Inflammatory macrophage (primary cell): Measurements from ENCODE around the gene BCAS3.
"Not testable (repeated sequence)": the region's sequence is repeated elsewhere in the genome, so short reads cannot be mapped to it uniquely, and the experiment has no call there.

Source experiments
- DNase-seq, 2 donors: peaks; one replicate each; pipeline ENCODE4 v3.0.0-alpha.2; 2020 to 2022

The BCAS3 gene

DNA sequence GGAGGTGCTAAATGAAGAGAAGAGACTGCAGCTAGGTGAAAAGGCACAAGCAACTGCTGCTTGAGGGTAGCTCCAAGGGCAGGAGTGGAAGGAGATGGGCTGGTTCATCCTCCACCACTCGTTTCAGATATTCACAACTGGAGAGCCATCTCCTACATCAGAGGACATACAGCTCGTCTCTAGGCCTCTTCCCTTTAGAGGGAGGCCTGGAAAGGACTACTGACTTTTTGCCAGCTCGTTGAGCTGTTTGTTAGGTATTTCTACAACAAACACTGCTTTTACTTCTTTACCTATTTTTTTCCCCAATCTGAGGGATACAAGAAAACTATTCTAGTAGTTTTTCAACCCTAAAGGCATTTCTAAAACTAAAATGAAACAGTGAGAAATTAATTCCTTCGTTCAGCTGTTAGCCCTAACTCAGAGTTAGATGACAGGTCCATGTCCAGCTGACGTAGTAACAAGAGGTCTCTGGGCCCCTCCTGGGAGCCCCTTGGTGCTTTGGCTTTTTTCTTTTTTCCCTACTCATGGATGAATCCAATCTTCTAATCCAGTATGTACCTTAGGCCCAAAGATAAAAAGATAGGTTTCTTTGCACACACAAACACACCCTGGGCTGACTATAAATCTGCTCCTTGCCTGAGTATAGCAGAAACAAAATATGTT, 674.2 kb downstream of the BCAS3 start:
- DNase-seq = no peak

DNA sequence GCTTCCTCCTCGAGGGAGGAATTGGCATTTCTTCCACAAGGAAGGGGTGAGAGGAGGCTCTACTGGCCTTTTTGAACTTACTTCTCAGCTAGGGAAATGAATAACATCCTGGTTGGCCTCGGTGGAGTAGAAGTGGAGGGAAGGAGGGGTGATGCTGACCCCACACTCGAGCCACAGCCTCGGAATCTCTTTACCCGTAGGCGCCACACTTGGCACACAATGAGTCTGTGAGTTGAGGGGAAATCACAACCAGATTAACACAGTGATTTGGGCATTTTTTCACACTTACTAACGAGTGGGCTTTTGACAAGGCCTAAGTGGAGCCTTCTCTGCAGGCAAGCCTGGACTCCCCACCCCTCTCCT, 674.7 kb downstream of the BCAS3 start:
- no peak for DNase-seq

DNA sequence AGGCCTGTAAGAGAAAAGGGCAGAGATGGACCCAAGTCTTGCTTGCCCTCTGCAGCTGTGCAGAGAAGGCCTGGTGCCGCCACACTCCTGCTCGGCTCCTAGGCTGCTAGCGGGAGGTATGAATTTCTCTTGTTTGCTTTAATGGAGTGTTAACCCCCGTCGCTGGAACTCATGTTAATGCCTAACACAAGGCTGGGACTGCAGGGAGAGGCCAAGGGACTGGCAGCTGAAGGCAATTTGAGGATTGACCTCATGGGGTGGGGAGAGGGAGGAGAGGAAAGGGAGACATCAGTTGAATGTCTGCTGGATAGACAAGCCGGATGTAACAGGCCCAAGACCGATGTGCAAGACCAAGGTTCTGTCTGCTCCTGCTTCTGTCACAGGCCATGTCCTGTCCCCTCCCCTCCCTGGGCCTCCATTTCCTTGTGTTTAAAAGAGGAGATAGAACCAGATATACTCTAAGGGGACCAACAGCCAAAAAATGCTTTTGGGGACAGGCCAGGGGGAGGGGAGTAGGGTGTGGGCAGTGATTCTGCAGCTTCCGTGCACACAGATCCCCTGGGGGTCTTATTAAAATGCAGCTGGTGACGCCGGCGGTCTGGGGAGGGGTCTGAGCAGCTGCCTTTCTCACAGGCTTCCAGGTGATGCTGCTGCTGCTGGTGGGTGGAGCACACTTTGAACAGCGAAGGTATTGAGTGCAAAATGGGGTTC, 675.3 kb downstream of the BCAS3 start:
- DNase-seq = no peak

DNA sequence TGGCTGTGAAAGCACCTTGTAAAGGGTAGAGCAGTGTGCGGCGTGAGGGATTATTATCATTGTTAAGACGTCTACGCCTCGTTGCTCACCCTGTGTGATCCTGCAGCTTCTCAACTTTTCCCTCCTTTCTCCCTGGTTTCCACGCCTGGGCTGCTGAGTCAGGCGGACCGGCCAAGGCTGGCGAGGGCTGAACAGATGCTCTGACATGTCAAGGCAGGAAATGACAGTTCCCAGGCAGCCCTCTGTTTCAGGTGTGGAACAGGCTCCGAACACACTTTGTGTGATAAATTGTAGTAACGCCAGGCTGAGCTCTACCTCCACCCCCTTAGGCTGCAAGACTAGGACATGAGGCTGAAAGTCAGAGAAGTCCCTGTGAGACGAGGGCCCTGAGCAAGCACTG, 676.0 kb downstream of the BCAS3 start:
- no peak for DNase-seq

DNA sequence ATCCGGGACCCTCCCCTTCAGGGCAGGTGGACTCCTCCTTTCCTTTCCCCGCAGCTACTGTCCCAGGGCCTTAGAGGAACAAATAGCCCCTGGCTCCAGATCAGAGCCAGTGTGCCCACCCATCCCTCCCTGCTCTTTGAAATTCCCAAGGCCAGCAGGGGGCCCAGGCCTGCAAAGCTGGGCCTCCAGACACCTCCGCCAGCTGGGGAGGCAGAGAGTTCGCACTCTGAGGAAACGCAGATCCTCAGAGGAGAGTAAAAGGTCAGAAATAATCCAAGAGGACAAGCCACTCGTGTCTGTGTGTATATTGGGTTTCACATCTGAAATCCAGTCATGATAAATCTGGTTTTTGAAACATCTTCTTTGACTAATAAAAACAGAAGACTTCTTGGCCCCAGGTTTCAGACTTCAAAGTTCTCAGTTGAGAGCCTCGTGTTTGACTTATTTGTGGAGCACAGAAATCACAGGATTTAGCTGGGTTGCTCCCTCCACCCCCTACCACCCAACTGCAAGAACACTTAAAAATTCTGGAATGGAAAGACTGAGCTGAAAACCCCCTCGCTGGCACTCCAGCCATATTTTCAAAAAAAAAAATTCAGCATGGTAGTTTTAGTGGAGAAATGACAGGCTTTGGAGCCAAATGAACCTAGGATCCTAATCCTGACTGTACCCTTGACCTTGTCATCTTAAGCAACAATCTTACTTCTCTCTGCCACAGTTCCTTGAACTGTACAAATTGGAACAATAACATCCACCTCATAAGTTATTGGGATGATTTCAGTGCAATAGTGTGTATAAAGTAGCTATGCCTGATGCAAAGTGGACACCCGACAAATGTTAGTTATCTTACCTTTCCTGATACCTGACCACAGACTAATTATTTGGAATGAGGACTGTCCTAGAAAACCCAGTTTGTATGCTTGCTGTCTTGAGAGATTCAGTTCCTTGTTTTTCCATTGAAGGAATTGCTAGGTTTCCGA, 677.5 kb downstream of the BCAS3 start:
- DNase-seq = no peak

DNA sequence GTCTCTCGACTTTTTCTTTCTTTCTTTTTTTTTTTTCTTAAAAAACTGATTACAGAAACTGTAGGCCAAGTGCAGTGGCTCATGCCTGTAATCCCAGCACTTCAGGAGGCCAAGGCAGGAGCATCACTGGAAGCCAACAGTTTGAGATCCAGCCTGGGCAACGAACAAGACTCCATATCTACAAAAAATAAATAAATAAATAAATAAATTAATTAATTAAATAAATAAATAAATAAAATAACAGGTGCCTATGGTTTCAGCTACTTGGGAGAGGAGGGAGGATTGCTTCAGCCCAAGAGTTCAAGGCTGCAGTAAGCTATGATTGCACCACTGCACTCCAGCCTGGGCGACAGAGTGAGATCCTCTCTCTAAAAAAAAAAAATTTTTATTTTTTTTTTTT, 679.4 kb downstream of the BCAS3 start:
- DNase-seq = not testable (repeated sequence)

DNA sequence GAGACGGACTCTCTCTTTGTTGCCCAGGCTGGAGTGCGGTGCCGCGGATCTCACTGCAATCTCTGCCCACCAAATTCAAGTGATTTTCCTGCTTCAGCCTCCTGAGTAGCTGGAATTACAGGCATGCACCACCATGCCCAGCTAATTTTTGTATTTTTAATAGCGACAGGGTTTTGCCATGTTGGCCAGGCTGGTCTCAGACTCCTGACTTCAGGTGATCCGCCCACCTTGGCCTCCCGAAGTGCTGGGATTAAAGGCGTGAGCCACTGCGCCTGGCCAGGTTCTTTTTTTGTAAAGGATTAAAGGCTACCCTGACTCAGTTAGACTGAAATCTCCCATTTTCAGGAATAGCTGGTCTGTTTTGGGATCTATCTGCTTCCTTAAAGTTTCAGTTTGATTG, 681.9 kb downstream of the BCAS3 start:
- DNase-seq = not testable (repeated sequence)

DNA sequence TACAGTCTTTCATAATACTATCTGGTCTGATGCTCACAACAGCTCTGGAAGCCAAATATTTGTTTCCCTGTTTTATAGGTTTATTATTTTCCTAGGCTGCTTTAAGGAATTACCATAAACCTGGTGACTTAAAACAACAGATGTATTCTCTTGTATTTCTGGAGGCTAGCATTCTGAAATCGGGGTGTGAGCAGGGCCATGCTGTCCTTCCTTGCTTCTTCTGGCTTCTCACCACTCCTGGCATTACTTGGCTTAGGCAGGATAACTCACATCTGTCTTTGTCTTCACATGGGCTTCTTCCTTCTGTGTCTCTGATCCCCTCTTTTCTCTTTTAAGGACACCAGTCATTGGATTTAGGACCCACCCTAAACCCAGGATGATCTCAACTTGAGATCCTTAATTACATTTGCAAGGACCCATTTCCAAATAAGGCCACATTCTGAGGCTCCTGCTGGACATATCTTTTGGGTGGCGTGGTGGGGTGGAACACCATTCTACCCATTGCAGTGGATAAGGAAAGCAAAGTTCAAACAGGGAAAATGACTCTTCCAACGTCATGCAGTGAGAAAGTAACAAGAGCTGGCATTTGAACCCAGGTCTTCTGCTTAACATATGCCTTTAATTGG, 682.8 kb downstream of the BCAS3 start:
- DNase-seq = no peak

DNA sequence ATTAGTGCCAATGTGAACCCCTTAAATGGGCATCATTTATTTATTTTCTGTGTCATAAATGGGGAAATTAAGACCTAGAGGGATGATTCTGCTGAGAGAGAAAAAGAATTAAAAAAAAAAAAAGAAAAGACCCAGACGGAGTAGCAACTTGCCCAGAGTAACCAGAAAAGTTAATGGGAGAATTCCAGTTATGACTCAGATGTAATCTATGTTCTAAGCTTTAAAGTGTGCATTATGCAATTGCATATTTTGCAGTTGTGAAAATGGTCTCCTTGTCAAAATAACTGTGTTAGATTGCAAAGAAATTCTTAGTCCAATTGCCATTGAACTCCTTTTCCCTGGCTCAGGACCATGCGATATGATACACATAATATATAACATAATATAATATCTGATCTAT, 683.4 kb downstream of the BCAS3 start:
- DNase-seq = no peak

DNA sequence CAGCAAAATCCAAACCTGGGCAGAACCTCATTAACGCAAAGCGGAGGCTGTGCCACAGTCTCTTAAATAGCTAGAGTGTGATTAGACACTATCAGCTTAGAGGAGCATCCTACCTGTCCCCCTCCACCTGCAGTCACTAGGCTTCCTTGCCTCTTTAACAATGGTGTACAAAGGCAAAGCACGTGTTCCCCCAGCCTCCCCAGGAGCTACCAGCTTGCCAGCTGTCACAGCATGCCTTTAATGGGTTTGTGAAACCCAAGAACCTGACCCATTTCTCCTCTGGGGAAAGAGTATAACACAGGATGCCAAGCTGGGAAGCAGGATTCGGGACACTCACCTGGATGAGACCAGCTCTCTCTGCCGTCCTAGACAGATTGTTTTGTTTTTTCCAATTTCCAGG, 684.7 kb downstream of the BCAS3 start:
- DNase-seq = no peak

DNA sequence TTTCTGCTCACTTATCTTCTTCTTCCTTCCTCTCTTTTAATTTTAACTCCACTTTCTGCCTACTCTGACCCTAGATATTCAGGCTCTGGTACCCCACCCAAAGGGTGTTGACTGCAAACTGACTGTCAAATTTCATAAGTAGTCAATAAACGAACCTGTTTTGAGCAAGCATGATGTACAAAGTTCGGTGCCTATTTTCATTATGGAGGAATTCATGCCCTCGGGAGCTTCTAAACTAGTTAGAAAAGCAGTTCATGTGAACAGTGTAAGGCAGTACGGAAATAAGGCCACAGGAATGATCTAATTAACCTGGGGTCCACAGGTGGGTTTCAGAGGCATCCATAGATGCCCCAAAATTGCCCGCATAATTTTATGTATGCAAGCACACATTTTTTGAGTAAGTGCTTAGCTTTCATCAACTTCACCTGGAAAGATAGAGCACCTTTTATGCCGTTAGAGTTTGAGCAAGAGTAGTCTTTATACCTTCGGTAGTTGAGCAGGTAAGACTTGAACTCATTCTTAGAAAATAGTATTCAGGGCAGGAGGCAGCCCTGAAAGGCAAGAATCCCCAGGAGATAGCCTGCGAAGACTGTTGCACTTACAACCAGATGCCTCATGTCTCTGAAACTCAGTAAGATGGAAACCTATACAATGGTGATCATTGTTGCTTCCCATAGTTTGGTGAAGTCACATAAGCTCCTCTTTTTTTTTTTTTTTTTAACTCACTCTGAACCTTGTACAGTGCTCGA, 685.4 kb downstream of the BCAS3 start:
- no peak for DNase-seq

DNA sequence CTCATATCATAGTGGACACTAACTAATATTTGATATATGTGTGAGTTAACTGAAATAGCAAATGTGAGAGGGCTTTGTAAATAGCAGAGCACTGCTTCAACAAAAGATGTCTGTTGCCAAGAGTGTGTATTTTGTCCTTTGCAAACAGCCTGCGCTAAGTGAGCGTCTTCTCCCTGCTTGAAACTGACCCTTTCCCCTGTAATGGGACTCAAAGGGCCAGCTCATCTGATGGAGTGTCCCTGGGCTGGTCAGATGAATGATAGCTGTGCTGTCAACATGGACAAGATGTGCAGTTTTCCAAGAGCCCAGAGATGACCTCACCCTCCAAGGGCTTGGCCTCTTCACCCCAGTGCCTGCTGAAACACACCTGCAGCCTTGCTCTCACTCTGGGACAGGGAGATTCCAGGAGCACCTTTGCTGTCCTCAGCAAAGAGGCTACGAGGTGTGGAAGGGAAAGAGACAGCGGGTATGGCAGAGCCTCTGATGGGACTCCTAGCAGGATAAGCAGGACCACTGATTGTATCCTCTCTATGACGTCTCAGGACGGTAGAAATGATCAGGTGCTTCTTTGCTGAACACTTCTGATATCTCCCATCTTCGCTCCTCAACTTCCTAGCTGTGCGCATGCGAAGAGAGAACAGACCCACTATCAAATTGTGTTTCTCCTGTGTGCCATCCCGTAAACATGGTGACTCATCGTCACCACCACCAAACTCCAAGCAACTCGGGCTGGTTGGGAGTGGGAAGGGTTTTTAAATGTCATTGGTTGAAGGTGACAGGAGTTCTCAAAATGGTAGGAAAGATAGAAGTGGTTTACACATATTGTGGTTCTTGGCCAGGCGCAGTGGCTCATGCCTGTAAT, 686.2 kb downstream of the BCAS3 start:
- DNase-seq = no peak

DNA sequence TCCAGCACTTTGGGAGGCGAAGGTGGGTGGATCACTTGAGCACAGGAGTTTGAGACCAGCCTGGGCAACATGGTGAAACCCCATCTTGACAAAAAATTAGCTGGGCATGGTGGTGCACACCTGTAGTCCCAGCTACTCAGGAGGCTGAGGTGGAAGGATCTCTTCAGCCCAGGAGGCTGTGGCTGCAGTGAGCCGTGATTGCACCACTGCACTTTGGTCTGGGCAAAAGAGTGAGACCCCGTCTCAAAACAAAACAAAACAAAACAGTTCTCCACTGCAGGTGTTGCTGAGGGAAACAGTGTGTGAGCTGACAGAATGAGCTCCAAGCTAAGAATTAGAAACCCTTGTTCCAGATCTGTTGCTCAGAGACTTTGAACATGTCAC, 686.8 kb downstream of the BCAS3 start:
- DNase-seq = no peak

DNA sequence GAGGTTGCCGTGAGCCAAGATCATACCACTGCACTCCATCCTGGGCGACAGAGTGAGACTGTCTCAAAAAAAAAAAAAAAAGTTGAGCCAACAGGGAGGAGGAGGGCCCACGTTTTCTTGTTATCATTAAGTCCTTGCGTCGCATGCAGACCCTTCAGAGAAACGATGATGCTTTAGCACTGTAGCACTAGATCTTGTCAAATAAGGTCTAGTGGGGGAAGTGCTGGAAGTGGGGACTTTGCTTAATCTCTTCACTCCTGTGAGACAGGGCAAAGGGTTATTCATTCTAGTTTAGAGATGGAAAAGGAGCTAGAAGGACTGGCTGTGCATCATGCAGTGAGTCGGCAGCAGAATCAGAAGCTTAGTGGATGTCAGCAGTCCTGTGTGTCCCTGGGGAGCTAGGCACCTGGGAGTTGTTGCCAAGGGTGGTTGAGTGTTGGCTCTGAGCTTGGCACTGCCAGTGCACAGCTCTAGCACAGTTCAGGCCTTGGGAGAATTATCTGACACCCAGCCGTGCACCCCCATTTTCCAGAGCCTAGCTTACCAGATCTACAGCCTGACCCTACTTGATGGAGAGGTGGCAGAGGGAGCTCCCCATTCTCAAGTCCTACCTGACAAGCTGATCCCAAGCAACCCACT, 688.5 kb downstream of the BCAS3 start:
- DNase-seq = no peak

DNA sequence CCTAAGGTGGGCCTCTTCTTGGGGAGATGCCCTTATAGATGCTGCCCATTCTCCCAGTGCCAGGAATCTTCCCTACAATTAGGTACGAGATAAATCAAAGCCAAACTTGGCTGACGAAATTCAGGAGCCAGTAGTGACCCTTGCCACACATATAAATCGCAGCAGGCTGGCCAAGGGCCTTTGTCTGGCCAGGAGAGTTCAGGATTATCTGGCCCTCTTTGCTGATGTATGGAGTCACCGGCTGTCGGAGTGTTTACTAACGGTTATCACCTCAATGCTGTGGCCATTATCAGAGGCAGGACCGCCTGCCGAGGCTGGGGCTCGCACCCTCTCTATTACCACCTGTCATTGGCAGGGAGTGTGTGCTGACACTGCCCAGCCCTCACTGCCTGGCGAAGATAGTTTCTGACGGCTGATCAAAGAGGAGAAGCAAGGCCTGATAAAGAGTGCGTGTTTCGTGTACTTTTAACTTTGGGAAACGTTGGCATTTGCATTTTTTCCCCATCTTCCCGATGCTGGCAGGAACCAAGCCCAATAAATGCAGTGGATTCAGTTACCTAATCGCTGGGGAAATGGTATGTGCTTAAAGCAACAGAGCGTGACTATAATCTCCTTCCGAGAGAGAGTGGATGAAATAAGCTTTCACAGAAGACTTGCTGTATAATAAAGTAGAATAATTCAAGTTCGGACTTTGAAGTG, 689.2 kb downstream of the BCAS3 start:
- no peak for DNase-seq

DNA sequence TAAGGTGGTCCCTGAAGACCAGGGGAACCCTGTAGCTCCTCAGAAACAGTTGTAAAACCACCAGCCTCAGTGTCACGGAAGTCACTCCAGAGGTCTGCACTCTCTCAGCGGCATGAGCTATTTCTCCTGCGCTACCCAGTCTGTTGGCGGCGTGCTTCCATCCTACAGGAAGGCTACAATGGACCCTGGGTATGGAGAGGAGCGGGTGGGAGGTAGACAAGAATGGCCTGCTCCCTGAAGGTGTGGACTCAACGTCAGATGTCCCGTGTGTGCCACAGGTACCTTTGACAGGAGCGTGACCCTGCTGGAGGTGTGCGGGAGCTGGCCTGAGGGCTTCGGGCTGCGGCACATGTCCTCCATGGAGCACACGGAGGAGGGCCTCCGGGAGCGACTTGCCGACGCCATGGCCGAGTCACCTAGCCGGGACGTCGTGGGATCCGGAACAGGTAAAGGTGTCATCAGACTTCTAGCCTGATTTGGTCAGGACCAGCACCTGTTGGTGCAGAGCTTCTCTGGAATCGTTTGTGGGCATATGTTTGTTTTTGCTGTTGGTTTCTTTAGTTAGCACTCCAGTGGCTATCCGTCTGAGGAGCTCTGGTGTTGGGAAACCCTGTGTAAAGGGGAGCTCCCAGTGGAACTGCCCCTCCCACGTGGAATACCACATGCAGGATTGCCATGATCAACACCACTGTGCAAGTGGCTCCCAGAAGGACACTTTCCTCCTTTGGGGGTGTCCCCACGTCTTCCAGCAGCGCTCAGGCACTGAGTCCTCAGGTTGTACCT, 690.6 kb downstream of the BCAS3 start:
- no peak for DNase-seq

DNA sequence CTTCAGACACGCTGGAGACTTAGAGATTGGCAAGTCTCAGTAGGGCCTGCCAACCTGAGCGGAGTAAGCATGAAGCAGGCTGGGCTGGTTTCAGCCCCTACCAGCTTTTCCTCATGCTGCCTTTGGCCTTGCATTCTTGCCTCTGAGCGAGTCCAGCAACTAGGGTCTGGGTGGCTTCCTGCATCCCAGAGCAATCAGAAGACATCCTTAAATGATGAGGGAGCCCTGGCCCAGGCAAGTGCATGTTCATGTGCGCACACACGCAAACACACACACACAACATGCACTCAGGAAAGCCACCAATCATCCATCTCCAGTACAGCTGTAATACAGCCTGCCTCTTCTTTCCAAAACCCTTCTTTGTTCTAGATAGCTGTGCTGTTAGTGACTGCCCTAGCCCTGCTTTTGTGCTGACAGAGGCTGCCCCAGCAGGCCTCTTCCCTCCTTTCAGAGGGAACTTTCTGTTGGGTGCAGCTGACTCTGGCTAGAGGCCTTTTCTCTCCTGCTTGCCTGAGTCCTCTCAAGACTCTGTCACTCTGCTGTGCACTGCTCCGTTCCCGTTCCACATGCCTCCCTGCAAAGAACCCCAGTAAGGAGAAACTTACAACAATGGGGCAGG, 691.3 kb downstream of the BCAS3 start:
- no peak for DNase-seq

DNA sequence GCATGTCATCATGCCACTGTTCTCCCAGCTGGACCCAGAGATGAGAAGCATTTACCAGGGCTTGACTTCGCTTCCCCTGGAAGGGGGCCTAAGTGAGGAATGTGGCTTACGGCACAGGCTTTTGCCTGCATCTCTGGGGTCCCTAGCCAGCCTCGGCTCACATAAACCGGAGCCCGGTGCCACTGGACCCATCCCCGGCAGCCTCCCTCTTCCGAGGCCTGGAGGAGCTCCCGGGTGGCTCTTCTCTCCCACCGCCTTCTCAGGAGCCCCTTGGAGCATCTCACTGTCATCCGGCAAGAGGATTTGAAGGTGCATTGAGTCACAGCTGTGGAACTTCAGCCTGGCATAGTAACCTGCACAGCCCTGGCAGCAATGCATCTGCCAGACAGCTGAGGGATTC, 692.1 kb downstream of the BCAS3 start:
- no peak for DNase-seq

DNA sequence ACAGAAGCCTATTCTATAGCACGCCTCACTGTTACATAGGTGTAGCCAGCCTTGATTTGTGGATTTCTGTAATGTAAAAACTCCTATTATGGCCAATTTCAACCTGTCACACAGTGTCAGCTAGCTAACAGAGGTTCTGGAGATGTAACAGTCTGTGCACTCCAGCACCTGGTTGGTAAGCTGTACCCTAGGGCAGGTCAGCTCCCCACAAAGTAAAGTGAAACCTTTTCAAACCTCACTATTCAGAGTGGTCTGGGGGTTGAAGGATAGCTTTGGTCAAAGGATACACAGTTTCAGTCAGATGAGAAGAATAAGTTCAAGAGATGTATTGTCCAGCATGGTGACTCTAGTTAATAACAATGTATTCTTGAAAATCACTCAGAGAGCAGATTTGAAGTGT, 693.5 kb downstream of the BCAS3 start:
- DNase-seq = no peak
